AML-193 (cell line): Measurements from ENCODE around the gene STRN4.
"Not testable (repeated sequence)": the region's sequence is repeated elsewhere in the genome, so short reads cannot be mapped to it uniquely, and the experiment has no call there.

Experiments used
- DNase-seq, 2 experiments: peaks; one replicate each; lab custom pipeline; 2025; lab: John Stamatoyannopoulos, UW

The STRN4 gene

GRCh38 chr19:46746281-46747057 is at the start of gene STRN4:
Gene STRN4 (minus strand): TSS chr19:46746450. CDS start chr19:46746430, 20 bp downstream.
- DNase-seq: peak in 1 of 2 experiments; percentile 14

- DNase-seq: peak; percentile 59 to 71
Measured at GRCh38 chr19:46791944-46792343, 45.7 kb upstream of the STRN4 start.

GRCh38 chr19:46789371-46789770 is 43.1 kb upstream of the STRN4 start:
- DNase-seq: no peak

- no peak for DNase-seq
Measured at GRCh38 chr19:46788968-46789338, 42.7 kb upstream of the STRN4 start.

- DNase-seq: peak; percentile 91 to 92
Measured at GRCh38 chr19:46788262-46788967, 42.2 kb upstream of the STRN4 start, which contains the start of gene SLC1A5. Gene SLC1A5 (minus strand): TSS chr19:46788594. CDS start chr19:46787965, 629 bp downstream.

- DNase-seq: no peak
Measured at GRCh38 chr19:46787331-46788261, 41.3 kb upstream of the STRN4 start.

- no peak for DNase-seq
Measured at GRCh38 chr19:46787040-46787330, 40.7 kb upstream of the STRN4 start.

- peak; percentile 82 to 88 for DNase-seq
Measured at GRCh38 chr19:46786236-46787039, 40.2 kb upstream of the STRN4 start.

GRCh38 chr19:46785980-46786235 is 39.7 kb upstream of the STRN4 start:
- no peak for DNase-seq

- DNase-seq: no peak
Measured at GRCh38 chr19:46785054-46785979, 39.1 kb upstream of the STRN4 start.

GRCh38 chr19:46784262-46785053 is 38.2 kb upstream of the STRN4 start:
- peak; percentile 86 to 89 for DNase-seq

- DNase-seq: no peak
Measured at GRCh38 chr19:46783670-46784069, 37.4 kb upstream of the STRN4 start.

GRCh38 chr19:46782355-46783019 is 36.2 kb upstream of the STRN4 start:
- DNase-seq: no peak

GRCh38 chr19:46777956-46778645 is 31.9 kb upstream of the STRN4 start:
- not testable (repeated sequence) for DNase-seq

GRCh38 chr19:46776927-46777911 is 31.0 kb upstream of the STRN4 start:
- no peak for DNase-seq

- no peak for DNase-seq
Measured at GRCh38 chr19:46775642-46776258, 29.5 kb upstream of the STRN4 start.

- no peak for DNase-seq
Measured at GRCh38 chr19:46773018-46773399, 26.8 kb upstream of the STRN4 start.
